ENCODE measurements around the gene AHCYL1. TPM values are rescaled to one million over a fixed set of nuclear protein-coding genes. Genes with fewer than 3 reads are reported as not detected.

The AHCYL1 gene
- total RNA-seq, 1 experiment from 2014 or later: 89.0 TPM

- H3K23ac ChIP-seq (ENCODE audit: insufficient read length, low read depth, low read length): no peak overlapping the region
- H2BK5ac ChIP-seq (ENCODE audit: insufficient read length, low read length): no peak overlapping the region
- no peaks in the 10 kb centered on the region for H3K79me1 ChIP-seq (ENCODE audit: insufficient read depth, low read depth, low read length, poor library complexity, severe bottlenecking)
- H3K4ac ChIP-seq (ENCODE audit: low read depth, low read length): no peak overlapping the region
- no CpG with 5 or more reads among the region's 2 CpGs for WGBS (ENCODE audit: extremely low coverage, insufficient read length, low lambda C conversion rate)
- TF ChIP-seq CTCF (conservative IDR thresholded peaks at IDR 0.05): peak; percentile 69
- no peak overlapping the region for H3K9ac ChIP-seq (ENCODE audit: extremely low read depth, insufficient read length, low read length)
- H3K36me3 Mint-ChIP-seq (ENCODE audit: insufficient read depth in 1 of 3, low read depth in 3 of 3): peaks cover 34 to 74% (median 71%) of the 10 kb centered on the region in 3 experiments; a peak in 6 of 7 replicates
- no peak overlapping the region for H3T11ph ChIP-seq (ENCODE audit: low read length)
- no peak overlapping the region for H2BK120ac ChIP-seq (ENCODE audit: low read depth, low read length, poor library complexity, severe bottlenecking)
- H3K4me1 Mint-ChIP-seq: peaks cover 11 to 15% of the 10 kb centered on the region in 2 experiments
- no peak overlapping the region for H4K8ac ChIP-seq (replicated peaks; ENCODE audit: insufficient read length, low read depth, low read length)
- H3K9me3 Mint-ChIP-seq: no peaks in the 10 kb centered on the region
- no peak overlapping the region for H3K14ac ChIP-seq (ENCODE audit: insufficient read depth, low read length)
- no peak overlapping the region for H3K18ac ChIP-seq (ENCODE audit: insufficient read length, low read depth, low read length)
- no peak overlapping the region for H3K4me2 ChIP-seq (ENCODE audit: insufficient read depth, insufficient read length, low read length)
- peaks cover 5% of the 10 kb centered on the region; the same call in 1 of the 2 replicates for H3K4me1 ChIP-seq (ENCODE audit: insufficient read depth, low read length)
- no peak overlapping the region for H3K56ac ChIP-seq (ENCODE audit: insufficient read length, low read depth, low read length)
- no peaks in the 10 kb centered on the region for H3K23me2 ChIP-seq (ENCODE audit: insufficient read length, low read depth, low read length, poor library complexity, severe bottlenecking)
- H3K27me3 ChIP-seq (ENCODE audit: insufficient read depth, low read length): no peaks in the 10 kb centered on the region
- peak; percentile 39 for DNase-seq
- H2BK20ac ChIP-seq (ENCODE audit: low read depth, low read length, poor library complexity, severe bottlenecking): no peak overlapping the region
- no peak overlapping the region for H4K5ac ChIP-seq (ENCODE audit: insufficient read length, low read depth, low read length)
- H4K91ac ChIP-seq (ENCODE audit: insufficient read length, low read depth, low read length): no peak overlapping the region
- H3K9me3 ChIP-seq (ENCODE audit: control insufficient read depth, low read depth, low read length): no peaks in the 10 kb centered on the region
- H4K20me1 ChIP-seq (ENCODE audit: control insufficient read depth, insufficient read depth, insufficient read length): no peaks in the 10 kb centered on the region
- H2AFZ ChIP-seq (ENCODE audit: low read length): no peak overlapping the region
- no peak overlapping the region for H2AK5ac ChIP-seq (ENCODE audit: insufficient read length, low read length)
- H2BK12ac ChIP-seq (ENCODE audit: insufficient read length, low read depth, low read length): no peak overlapping the region
- no peaks in the 10 kb centered on the region for H3K27me3 Mint-ChIP-seq (ENCODE audit: low read depth)
- no peak overlapping the region for H3K4me3 Mint-ChIP-seq
- H3K27ac ChIP-seq (ENCODE audit: insufficient read length, low read depth, low read length): no peak overlapping the region
- peaks cover under 1% of the 10 kb centered on the region; the same call in 1 of the 2 replicates for H3K79me2 ChIP-seq (ENCODE audit: insufficient read depth, low read length)
- H3K27ac Mint-ChIP-seq: no peak overlapping the region; a peak in 1 of 7 replicates
- no peak overlapping the region for H2BK15ac ChIP-seq (ENCODE audit: low read depth, low read length)
Measured at GRCh38 chr1:110011527-110012041, 27.0 kb downstream of the AHCYL1 start.

All from H9 (cell line).